Chondrocyte (in vitro differentiated cells): ENCODE measurements around the gene IDH1. TPM values are rescaled to one million over a fixed set of nuclear protein-coding genes. Genes with fewer than 3 reads are reported as not detected.

Experiments
- DNase-seq: peaks from one replicate; pipeline ENCODE4 v3.0.0; 2021; ENCODE audit warnings: mixed read lengths, low spot score
- H3K27ac Mint-ChIP-seq: one replicate; pipeline ENCODE4 v1.8.0; 2021; ENCODE audit warnings: mild to moderate bottlenecking, moderate library complexity, mixed read lengths; ENCODE audit not compliant: unreplicated experiment
- H3K27me3 Mint-ChIP-seq: 2 replicates; pipeline ENCODE4 v1.8.0; 2021; ENCODE audit warnings: low read depth, mixed read lengths
- H3K36me3 Mint-ChIP-seq: 2 replicates; pipeline ENCODE4 v1.8.0; 2021; ENCODE audit warnings: low read depth, mixed read lengths
- H3K4me1 Mint-ChIP-seq: 2 replicates; pipeline ENCODE4 v1.8.0; 2021; ENCODE audit warnings: low read depth, mild to moderate bottlenecking, mixed read lengths
- H3K4me3 Mint-ChIP-seq: one replicate; pipeline ENCODE4 v1.8.0; 2021; ENCODE audit warnings: mild to moderate bottlenecking, moderate library complexity, mixed read lengths; ENCODE audit not compliant: unreplicated experiment
- H3K9me3 Mint-ChIP-seq: 2 replicates; pipeline ENCODE4 v1.8.0; 2021; ENCODE audit warnings: low read depth, mixed read lengths
- total RNA-seq: library from RNA; stranded (reverse); gene quantifications from 3 replicates; pipeline ENCODE4 v1.2.1, GENCODE V29; 2021
- TF ChIP-seq, protein P1 (sequence below): fragments of 200-600 bp; sonication (generic); IDR thresholded peaks from 2 replicates; pipeline ENCODE4 v1.5.0; 2021; ENCODE audit warnings: antibody characterized with exemption, mild to moderate bottlenecking, moderate library complexity

IDH1 gene
- total RNA-seq, 1 donor from 2014 or later = 78.2 TPM

DNA sequence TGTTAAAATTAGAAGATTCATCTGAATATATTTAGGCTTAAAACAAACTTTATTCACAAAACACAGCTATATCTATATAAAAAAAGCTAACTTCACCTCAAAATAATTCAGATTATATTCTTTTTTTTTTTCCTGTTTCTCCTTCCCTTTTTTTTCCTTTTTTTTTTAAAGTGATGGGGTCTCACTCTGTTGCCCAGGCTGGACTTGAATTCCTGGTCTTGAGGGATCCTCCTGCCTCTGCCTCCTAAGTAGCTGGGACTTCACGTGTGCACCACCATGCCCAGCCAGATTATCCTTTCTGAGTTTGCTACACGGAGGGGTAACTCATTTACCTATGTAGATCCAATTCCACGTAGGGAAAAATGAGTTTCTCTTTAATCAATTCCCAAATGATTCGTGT is 3.8 kb downstream of the IDH1 start:
- no peak for DNase-seq
- H3K27ac Mint-ChIP-seq = no peak overlapping the region
- no peaks in the 10 kb centered on the region for H3K9me3 Mint-ChIP-seq
- TF ChIP-seq, protein P1, sequence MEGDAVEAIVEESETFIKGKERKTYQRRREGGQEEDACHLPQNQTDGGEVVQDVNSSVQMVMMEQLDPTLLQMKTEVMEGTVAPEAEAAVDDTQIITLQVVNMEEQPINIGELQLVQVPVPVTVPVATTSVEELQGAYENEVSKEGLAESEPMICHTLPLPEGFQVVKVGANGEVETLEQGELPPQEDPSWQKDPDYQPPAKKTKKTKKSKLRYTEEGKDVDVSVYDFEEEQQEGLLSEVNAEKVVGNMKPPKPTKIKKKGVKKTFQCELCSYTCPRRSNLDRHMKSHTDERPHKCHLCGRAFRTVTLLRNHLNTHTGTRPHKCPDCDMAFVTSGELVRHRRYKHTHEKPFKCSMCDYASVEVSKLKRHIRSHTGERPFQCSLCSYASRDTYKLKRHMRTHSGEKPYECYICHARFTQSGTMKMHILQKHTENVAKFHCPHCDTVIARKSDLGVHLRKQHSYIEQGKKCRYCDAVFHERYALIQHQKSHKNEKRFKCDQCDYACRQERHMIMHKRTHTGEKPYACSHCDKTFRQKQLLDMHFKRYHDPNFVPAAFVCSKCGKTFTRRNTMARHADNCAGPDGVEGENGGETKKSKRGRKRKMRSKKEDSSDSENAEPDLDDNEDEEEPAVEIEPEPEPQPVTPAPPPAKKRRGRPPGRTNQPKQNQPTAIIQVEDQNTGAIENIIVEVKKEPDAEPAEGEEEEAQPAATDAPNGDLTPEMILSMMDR = no peak
- H3K36me3 Mint-ChIP-seq = peaks cover 24% of the 10 kb centered on the region
- peaks cover 24% of the 10 kb centered on the region for H3K4me1 Mint-ChIP-seq
- no peaks in the 10 kb centered on the region for H3K27me3 Mint-ChIP-seq
- H3K4me3 Mint-ChIP-seq = no peak overlapping the region

DNA sequence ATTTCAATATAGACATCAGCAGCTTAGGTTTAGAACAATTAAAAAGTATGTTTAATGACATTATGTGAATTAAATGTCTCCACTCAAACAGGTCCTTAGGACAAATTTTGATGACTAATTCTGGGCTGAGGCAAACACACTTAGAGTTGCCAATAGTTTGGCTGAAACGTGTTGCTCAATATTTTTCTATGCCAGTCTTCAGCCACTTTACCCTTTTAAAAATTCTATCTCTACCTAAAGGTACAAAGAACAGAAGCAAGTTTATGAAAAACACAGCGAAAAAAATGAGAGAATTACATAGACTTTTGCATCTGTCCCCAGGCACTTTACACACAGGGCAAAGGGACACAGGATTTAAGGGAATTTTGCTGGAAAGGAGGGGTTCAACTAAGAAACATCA is 4.5 kb downstream of the IDH1 start:
- TF ChIP-seq, protein P1 = no peak
- Mint-ChIP-seq H3K27ac (no peak overlapping the region), H3K4me1 (peaks cover 20% of the 10 kb centered on the region), H3K4me3 (no peak overlapping the region), H3K36me3 (peaks cover 24% of the 10 kb centered on the region), H3K27me3 (no peaks in the 10 kb centered on the region), H3K9me3 (no peaks in the 10 kb centered on the region)
- DNase-seq = no peak

DNA sequence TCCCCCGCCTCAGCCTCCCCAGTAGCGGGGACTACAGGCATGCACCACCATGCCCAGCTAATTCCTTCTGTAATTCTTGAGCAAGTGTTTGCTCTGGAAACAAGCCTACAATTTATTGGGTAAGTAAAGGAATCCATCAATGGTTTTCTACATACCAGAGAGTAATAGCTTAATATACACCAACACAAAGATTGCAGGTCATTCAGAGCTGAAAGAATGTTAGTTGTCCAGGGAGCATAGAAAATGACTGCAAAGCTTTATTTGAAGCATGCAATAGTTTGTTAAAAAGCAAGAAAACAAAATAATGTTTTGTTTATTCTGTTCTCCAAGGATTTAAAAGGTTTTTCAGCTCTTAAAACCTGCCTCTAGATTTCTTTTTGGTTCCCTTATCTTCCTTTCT is 5.6 kb downstream of the IDH1 start:
- no peak overlapping the region for H3K27ac Mint-ChIP-seq
- peaks cover 24% of the 10 kb centered on the region for H3K36me3 Mint-ChIP-seq
- DNase-seq = no peak
- no peak overlapping the region for H3K4me3 Mint-ChIP-seq
- H3K9me3 Mint-ChIP-seq = no peaks in the 10 kb centered on the region
- TF ChIP-seq, protein P1 = no peak
- no peaks in the 10 kb centered on the region for H3K27me3 Mint-ChIP-seq
- H3K4me1 Mint-ChIP-seq = peaks cover 20% of the 10 kb centered on the region

DNA sequence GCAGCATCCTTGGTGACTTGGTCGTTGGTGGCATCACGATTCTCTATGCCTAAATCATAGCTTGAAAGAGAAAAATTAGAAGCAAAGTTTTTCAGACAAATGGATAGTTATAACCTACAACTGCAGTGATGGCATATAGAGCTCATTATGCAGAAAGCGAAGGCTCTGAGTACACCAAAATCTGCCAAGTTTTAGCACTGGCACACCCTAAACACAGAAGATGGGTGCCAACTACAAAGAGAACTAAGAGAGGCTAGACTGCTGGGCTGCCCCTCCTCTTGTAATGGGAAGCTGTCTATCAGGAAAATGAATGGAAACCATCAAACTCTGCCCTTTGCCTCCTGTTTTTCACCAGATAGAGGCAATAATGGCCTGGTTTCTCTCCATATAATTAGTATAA is 6.3 kb downstream of the IDH1 start:
- peaks cover 26% of the 10 kb centered on the region for H3K36me3 Mint-ChIP-seq
- H3K4me1 Mint-ChIP-seq = peaks cover 16% of the 10 kb centered on the region

DNA sequence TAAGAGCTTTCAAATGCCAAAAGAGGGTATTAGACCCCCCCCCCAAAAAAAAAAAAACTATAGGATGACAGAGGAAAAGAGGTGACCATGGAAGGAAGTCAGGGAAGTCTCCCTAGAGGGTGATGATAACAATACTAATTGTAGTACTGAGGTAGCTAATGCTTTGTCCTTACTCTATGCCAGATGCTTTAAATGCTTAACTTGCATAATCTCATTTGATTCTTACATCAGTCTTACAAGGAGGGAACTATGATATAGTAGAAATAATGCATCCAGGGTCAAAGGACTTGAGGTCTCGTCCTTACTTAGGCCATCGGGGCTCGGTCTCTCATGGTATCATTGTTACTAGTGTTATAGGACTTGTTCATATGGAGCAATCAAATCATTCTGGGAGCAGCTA is 9.1 kb downstream of the IDH1 start:
- no peak overlapping the region for H3K27ac Mint-ChIP-seq
- TF ChIP-seq, protein P1 = no peak
- DNase-seq = no peak
- H3K4me1 Mint-ChIP-seq = no peaks in the 10 kb centered on the region
- H3K4me3 Mint-ChIP-seq = no peak overlapping the region
- H3K27me3 Mint-ChIP-seq = no peaks in the 10 kb centered on the region
- no peaks in the 10 kb centered on the region for H3K9me3 Mint-ChIP-seq
- H3K36me3 Mint-ChIP-seq = peaks cover 35% of the 10 kb centered on the region

More for the DNA sequence above, 6.3 kb downstream of the IDH1 start:
- H3K27ac Mint-ChIP-seq = no peak overlapping the region
- H3K27me3 Mint-ChIP-seq = no peaks in the 10 kb centered on the region
- no peak for DNase-seq
- TF ChIP-seq, protein P1 = no peak
- no peaks in the 10 kb centered on the region for H3K9me3 Mint-ChIP-seq
- H3K4me3 Mint-ChIP-seq = no peak overlapping the region
